Central memory CD8-positive, alpha-beta T cell (primary cell): ENCODE measurements around the gene FOXL2NB.

Experiments used
- ATAC-seq: fragments of 150-1000 bp; cut with Tn5 transposase; replicated peaks from 2 replicates; pipeline ENCODE4 v1.10.0; 2022; ENCODE audit warnings: mild to moderate bottlenecking, moderate FRiP score, moderate number of reproducible peaks; ENCODE audit not compliant: poor library complexity, severe bottlenecking; ENCODE audit errors: extremely low read depth
- DNase-seq, 2 donors: peaks; one replicate each; pipeline ENCODE4 v3.0.0; 2021; ENCODE audit warnings: low spot score in 2 of 2
- H3K27ac Mint-ChIP-seq: one replicate; pipeline ENCODE4 v1.8.0; 2022; ENCODE audit warnings: low read depth, mild to moderate bottlenecking, moderate library complexity, mixed read lengths
- H3K27me3 Mint-ChIP-seq: one replicate; pipeline ENCODE4 v1.8.0; 2022; ENCODE audit warnings: mixed read lengths
- H3K36me3 Mint-ChIP-seq: one replicate; pipeline ENCODE4 v1.8.0; 2022; ENCODE audit warnings: mild to moderate bottlenecking, moderate library complexity, mixed read lengths; ENCODE audit not compliant: insufficient read depth
- H3K4me1 Mint-ChIP-seq: one replicate; pipeline ENCODE4 v1.8.0; 2022; ENCODE audit warnings: mixed read lengths
- H3K4me3 Mint-ChIP-seq: one replicate; pipeline ENCODE4 v1.8.0; 2022; ENCODE audit warnings: mild to moderate bottlenecking, moderate library complexity, mixed read lengths
- H3K9me3 Mint-ChIP-seq: one replicate; pipeline ENCODE4 v1.8.0; 2022; ENCODE audit warnings: mixed read lengths

The FOXL2NB gene

GRCh38 chr3:138946663-138947494 lies at the start of gene FOXL2NB, which contains the start of gene FOXL2:
FOXL2NB (plus strand) TSS chr3:138947217; CDS start chr3:138947365, 148 bp downstream.
FOXL2 (minus strand) TSS chr3:138947137; CDS start chr3:138946722, 415 bp downstream.
- no peak for DNase-seq
- H3K9me3 Mint-ChIP-seq: no peaks in the 10 kb centered on the region

GRCh38 chr3:138898301-138898700 lies 48.7 kb upstream of the FOXL2NB start:
- H3K27me3 Mint-ChIP-seq: no peaks in the 10 kb centered on the region
- no peak overlapping the region for H3K27ac Mint-ChIP-seq
- H3K9me3 Mint-ChIP-seq: no peaks in the 10 kb centered on the region
- DNase-seq: no peak
- no peak for ATAC-seq
- H3K4me1 Mint-ChIP-seq: no peaks in the 10 kb centered on the region
- H3K4me3 Mint-ChIP-seq: no peak overlapping the region
- H3K36me3 Mint-ChIP-seq: peaks cover 1% of the 10 kb centered on the region

More at GRCh38 chr3:138946663-138947494, at the start of gene FOXL2NB, which contains the start of gene FOXL2:
- Mint-ChIP-seq H3K27me3 (peaks cover 86% of the 10 kb centered on the region), H3K36me3 (peaks cover 2% of the 10 kb centered on the region), H3K27ac (no peak within 1 kb of the TSS), H3K4me3 (peak within 1 kb of the TSS; percentile 64), H3K4me1 (peaks cover 17% of the 10 kb centered on the region)
- ATAC-seq: peak; percentile 29

GRCh38 chr3:138898708-138899107 lies 48.3 kb upstream of the FOXL2NB start:
- no peak overlapping the region for H3K4me3 Mint-ChIP-seq
- no peak overlapping the region for H3K27ac Mint-ChIP-seq
- H3K9me3 Mint-ChIP-seq: no peaks in the 10 kb centered on the region
- ATAC-seq (no peak), DNase-seq (no peak)
- H3K4me1 Mint-ChIP-seq: no peaks in the 10 kb centered on the region
- H3K27me3 Mint-ChIP-seq: no peaks in the 10 kb centered on the region
- H3K36me3 Mint-ChIP-seq: peaks cover 1% of the 10 kb centered on the region

GRCh38 chr3:138899351-138899991 lies 47.5 kb upstream of the FOXL2NB start:
- H3K9me3 Mint-ChIP-seq: no peaks in the 10 kb centered on the region
- no peak for DNase-seq
- H3K4me1 Mint-ChIP-seq: no peaks in the 10 kb centered on the region
- no peak overlapping the region for H3K27ac Mint-ChIP-seq
- H3K4me3 Mint-ChIP-seq: no peak overlapping the region
- no peak for ATAC-seq
- peaks cover 1% of the 10 kb centered on the region for H3K36me3 Mint-ChIP-seq
- H3K27me3 Mint-ChIP-seq: no peaks in the 10 kb centered on the region

- Mint-ChIP-seq H3K36me3 (no peaks in the 10 kb centered on the region), H3K27me3 (no peaks in the 10 kb centered on the region), H3K4me1 (no peaks in the 10 kb centered on the region), H3K27ac (no peak overlapping the region), H3K4me3 (no peak overlapping the region), H3K9me3 (no peaks in the 10 kb centered on the region)
- DNase-seq: no peak
- ATAC-seq: no peak
Measured at GRCh38 chr3:138901567-138901966, 45.5 kb upstream of the FOXL2NB start.

GRCh38 chr3:138902171-138902570 lies 44.8 kb upstream of the FOXL2NB start:
- ATAC-seq (no peak), DNase-seq (no peak)
- no peak overlapping the region for H3K4me3 Mint-ChIP-seq
- H3K9me3 Mint-ChIP-seq: no peaks in the 10 kb centered on the region
- no peaks in the 10 kb centered on the region for H3K27me3 Mint-ChIP-seq
- H3K27ac Mint-ChIP-seq: no peak overlapping the region
- H3K4me1 Mint-ChIP-seq: no peaks in the 10 kb centered on the region
- H3K36me3 Mint-ChIP-seq: no peaks in the 10 kb centered on the region

- Mint-ChIP-seq H3K27ac (no peak overlapping the region), H3K36me3 (no peaks in the 10 kb centered on the region), H3K4me1 (no peaks in the 10 kb centered on the region), H3K27me3 (no peaks in the 10 kb centered on the region), H3K9me3 (no peaks in the 10 kb centered on the region), H3K4me3 (no peak overlapping the region)
- ATAC-seq: no peak
- no peak for DNase-seq
Measured at GRCh38 chr3:138907539-138907938, 39.5 kb upstream of the FOXL2NB start.

- H3K9me3 Mint-ChIP-seq: no peaks in the 10 kb centered on the region
Measured at GRCh38 chr3:138908846-138909245, 38.2 kb upstream of the FOXL2NB start.

GRCh38 chr3:138909904-138910303 lies 37.1 kb upstream of the FOXL2NB start:
- no peaks in the 10 kb centered on the region for H3K36me3 Mint-ChIP-seq
- DNase-seq (no peak), ATAC-seq (no peak)
- H3K27ac Mint-ChIP-seq: no peak overlapping the region
- H3K4me1 Mint-ChIP-seq: peaks cover 3% of the 10 kb centered on the region
- H3K9me3 Mint-ChIP-seq: no peaks in the 10 kb centered on the region
- H3K27me3 Mint-ChIP-seq: no peaks in the 10 kb centered on the region
- H3K4me3 Mint-ChIP-seq: no peak overlapping the region

More at GRCh38 chr3:138908846-138909245, 38.2 kb upstream of the FOXL2NB start:
- Mint-ChIP-seq H3K4me1 (no peaks in the 10 kb centered on the region), H3K27ac (no peak overlapping the region), H3K4me3 (no peak overlapping the region), H3K27me3 (no peaks in the 10 kb centered on the region), H3K36me3 (no peaks in the 10 kb centered on the region)
- ATAC-seq (no peak), DNase-seq (no peak)

- Mint-ChIP-seq H3K27ac (no peak overlapping the region), H3K4me3 (no peak overlapping the region), H3K36me3 (peaks cover 5% of the 10 kb centered on the region), H3K27me3 (no peaks in the 10 kb centered on the region), H3K4me1 (peaks cover 7% of the 10 kb centered on the region), H3K9me3 (no peaks in the 10 kb centered on the region)
- DNase-seq: no peak
- ATAC-seq: no peak
Measured at GRCh38 chr3:138911621-138912020, 35.4 kb upstream of the FOXL2NB start.

GRCh38 chr3:138912237-138912636 lies 34.8 kb upstream of the FOXL2NB start:
- Mint-ChIP-seq H3K9me3 (no peaks in the 10 kb centered on the region), H3K4me3 (no peak overlapping the region), H3K36me3 (peaks cover 5% of the 10 kb centered on the region), H3K4me1 (peaks cover 7% of the 10 kb centered on the region), H3K27ac (no peak overlapping the region), H3K27me3 (no peaks in the 10 kb centered on the region)
- DNase-seq (no peak), ATAC-seq (no peak)

GRCh38 chr3:138913766-138914165 lies 33.3 kb upstream of the FOXL2NB start:
- H3K4me1 Mint-ChIP-seq: peaks cover 7% of the 10 kb centered on the region
- H3K4me3 Mint-ChIP-seq: no peak overlapping the region
- no peak for ATAC-seq
- H3K27ac Mint-ChIP-seq: no peak overlapping the region
- peaks cover 10% of the 10 kb centered on the region for H3K27me3 Mint-ChIP-seq
- no peaks in the 10 kb centered on the region for H3K9me3 Mint-ChIP-seq
- no peak for DNase-seq
- H3K36me3 Mint-ChIP-seq: peaks cover 5% of the 10 kb centered on the region
